SK-N-SH (cell line): ENCODE data around the gene SFI1.

Source experiments
- CTCF ChIP-seq: fragments of 200-600 bp; sonication (generic); IDR thresholded peaks from 2 replicates; pipeline ENCODE4 v1.6.1; 2017; ENCODE audit warnings: antibody characterized with exemption, mild to moderate bottlenecking, moderate library complexity
- RAD21 ChIP-seq: IDR thresholded peaks from 2 replicates; pipeline ENCODE4 v1.6.1; 2012; ENCODE audit warnings: mild to moderate bottlenecking, low read length
- TF ChIP-seq, protein P1 (sequence below): fragments of 150-350 bp; IDR thresholded peaks from 2 replicates; pipeline ENCODE4 v1.6.1; 2016; ENCODE audit warnings: mild to moderate bottlenecking, low read depth, low read length

- TF ChIP-seq CTCF (no peak), RAD21 (no peak)
- TF ChIP-seq, protein P1, sequence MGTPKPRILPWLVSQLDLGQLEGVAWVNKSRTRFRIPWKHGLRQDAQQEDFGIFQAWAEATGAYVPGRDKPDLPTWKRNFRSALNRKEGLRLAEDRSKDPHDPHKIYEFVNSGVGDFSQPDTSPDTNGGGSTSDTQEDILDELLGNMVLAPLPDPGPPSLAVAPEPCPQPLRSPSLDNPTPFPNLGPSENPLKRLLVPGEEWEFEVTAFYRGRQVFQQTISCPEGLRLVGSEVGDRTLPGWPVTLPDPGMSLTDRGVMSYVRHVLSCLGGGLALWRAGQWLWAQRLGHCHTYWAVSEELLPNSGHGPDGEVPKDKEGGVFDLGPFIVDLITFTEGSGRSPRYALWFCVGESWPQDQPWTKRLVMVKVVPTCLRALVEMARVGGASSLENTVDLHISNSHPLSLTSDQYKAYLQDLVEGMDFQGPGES = no peak
Measured at GRCh38 chr22:31504282-31504681, 7.9 kb downstream of the SFI1 start.
